ENCODE measurements around the gene ATP8A2.

The ATP8A2 gene

DNA sequence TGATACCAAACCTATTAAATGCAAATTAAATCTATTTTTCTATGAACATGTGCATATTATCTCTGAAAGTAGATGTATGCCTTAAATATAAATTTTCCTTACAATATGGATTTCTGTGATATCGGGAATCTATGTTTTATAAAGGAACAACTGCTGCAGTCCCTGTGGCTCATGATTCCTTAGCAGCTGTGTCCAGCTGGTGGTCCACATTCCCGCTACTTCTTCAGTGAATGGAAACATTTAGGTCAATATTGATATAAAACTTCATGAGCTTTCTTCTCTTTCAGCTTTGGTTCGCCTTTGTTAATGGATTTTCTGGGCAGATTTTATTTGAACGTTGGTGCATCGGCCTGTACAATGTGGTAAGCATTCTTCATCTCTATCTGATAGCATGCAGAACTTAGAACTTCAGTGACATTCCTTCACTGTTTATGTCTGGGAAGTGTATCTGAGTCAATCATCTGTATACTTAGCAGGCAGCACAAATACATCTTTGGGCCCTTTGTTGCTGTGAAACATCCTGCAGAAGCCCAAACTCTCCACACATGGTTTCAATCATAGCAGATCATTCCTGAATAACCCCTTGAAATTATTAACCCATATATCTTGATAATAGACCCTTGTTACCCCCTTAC, 456.2 kb downstream of the ATP8A2 start:
- DNase-seq, result no peak

GRCh38 chr13:25833761-25834160, 462.0 kb downstream of the ATP8A2 start:
- no peak for DNase-seq

- no peak for DNase-seq
Observed at GRCh38 chr13:25836574-25837336, 465.0 kb downstream of the ATP8A2 start.

GRCh38 chr13:25839371-25839770, 467.6 kb downstream of the ATP8A2 start:
- DNase-seq, result no peak

- DNase-seq, result no peak
Observed at GRCh38 chr13:25840261-25840660, 468.5 kb downstream of the ATP8A2 start.

DNA sequence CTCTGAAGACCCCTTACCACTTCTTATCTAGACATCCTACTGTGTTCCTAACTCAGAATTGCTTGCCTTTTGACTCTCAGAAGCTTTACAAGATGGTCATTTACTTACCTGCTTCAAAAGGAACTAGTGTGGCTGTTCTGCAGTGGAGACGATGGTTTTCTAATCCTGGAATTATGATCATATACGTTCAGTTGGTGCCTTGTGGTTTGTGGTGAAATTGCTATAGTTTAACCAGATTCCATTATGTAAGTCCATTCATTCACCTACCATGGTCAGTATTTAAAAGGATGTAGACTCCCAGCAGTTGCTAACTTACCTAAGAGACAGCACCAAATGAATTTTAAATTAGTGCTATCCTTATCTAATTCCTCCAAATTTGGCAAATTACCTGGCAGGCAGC, 469.2 kb downstream of the ATP8A2 start:
- DNase-seq, result no peak

GRCh38 chr13:25843692-25844091, 471.9 kb downstream of the ATP8A2 start:
- DNase-seq, result no peak

DNA sequence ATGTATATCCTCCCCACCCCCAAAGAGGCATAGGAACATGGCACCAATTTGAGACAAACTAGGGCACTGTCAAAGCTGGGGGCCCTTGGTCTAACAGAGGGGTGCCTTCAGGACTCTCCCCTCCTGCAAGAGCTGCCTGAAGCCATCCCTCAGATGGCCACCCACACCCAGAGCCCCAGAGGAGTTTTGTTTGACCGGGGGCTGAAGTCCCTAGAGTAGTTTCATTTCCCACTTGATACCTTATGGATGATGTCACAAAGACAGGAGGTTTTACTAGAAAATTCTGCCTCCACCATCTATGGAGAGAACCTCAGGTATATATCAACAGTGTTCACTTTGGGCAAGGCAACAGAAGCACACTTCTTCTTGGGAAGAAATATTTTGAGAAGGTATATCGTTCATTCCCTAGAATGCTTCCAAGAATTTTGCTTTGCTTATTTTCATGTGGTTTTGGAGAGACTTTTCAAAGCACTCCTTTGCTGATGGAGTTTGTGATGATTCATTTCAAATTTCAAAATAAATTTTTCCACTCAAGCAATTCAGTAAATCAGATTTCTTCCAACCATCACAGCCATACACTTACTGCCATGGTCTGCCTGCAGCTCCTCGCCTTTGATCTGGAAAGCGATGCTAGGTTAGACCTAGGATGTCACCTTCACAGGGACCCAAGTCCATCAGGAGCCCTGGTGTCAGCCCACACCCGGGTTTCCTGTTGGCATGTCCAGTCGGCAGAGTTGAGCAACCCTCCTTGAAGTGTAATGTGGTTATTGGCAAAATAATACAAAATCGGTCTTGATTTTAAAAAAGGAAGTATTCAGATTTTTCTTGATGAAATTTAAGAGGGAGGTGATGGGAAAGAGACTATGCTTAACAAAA, 473.0 kb downstream of the ATP8A2 start:
- DNase-seq, result no peak

GRCh38 chr13:25846222-25846984, 474.6 kb downstream of the ATP8A2 start:
- no peak for DNase-seq

- no peak for DNase-seq
Observed at GRCh38 chr13:25847145-25847544, 475.4 kb downstream of the ATP8A2 start.

GRCh38 chr13:25847635-25848626, 476.2 kb downstream of the ATP8A2 start:
- DNase-seq, result no peak

DNA sequence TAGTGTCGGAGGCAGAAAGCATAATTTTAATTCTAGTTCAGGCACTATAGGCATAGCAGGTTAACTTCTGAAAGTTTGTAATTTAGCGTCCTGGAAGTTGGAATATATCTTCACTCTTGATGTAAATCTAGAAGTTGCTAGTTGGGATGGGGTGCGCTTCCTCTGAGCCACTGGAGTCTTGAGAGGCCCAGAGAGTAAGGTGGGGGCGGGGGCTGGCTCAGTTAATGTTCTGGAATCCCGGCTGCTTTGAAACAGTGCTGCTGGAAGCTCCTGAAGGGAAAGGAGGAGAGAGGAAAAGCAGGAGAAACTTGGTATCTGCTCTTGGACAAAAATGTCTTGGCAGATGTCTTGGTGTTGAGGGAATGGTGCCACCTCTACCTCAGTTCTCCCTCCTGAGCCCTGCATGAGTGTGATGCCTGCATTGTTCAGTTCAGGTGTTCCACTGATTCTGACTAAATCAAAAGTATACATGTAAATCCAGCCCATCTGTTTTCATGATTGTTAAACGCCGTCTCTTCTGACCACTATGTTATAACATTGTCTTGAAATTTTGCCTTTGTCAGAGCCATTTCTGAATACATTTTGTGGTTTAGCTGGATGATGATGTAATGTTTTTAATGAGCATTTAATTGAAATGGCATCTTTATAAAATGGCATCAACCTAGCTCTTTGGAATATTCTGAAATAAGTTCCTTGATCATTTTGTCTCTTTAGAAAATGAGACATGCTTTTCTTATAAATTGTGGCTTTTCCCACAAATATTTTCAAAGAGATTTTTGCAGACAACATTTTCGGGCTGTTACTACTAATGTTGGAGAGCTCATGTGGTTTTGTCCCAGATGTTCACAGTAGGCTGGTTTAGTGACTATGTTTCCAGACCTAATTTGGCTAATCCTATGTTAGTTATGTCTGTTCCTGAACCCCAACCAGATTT, 477.3 kb downstream of the ATP8A2 start:
- DNase-seq, result no peak

GRCh38 chr13:25857830-25858229, 486.1 kb downstream of the ATP8A2 start:
- no peak for DNase-seq

DNA sequence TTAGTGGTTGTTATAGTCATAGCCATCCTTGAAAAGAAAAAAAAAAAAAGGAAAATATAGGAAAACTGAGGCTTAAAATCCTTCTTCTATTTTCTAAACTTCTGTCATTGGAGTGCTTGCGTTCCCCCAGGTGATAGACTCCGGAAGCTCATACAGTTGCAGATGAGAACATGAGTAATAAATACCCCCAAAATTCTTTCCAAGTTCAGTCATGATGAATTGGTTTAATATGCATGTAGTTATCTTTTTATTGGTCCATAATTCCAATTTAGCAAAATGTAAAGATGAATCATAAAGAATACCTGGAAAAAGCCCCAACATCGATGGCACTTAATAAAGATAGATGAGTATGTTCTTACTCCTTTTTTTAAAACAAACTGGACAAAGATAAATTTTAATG, 487.8 kb downstream of the ATP8A2 start:
- DNase-seq, result no peak

DNA sequence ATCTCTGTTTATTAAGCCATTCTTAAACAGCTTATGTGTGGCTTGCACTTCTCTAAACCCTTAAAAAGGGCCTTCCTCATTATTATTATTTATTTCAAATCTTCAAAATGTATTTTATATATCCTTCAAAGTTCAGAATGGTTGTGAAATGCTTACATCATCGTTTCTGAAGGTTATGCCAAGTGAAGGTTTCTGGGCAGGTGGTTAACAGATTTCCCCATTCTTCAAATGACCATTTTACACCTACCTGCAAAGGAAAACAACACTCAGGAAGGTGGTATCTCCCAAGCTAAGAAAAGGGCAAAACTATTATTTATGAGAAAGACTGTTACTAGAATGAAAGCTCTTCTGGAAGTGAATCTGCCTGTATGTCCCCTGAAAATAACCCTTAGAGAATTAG, 488.5 kb downstream of the ATP8A2 start:
- no peak for DNase-seq

GRCh38 chr13:25860862-25861261, 489.1 kb downstream of the ATP8A2 start:
- no peak for DNase-seq

GRCh38 chr13:25862156-25862555, 490.4 kb downstream of the ATP8A2 start:
- DNase-seq, result no peak

DNA sequence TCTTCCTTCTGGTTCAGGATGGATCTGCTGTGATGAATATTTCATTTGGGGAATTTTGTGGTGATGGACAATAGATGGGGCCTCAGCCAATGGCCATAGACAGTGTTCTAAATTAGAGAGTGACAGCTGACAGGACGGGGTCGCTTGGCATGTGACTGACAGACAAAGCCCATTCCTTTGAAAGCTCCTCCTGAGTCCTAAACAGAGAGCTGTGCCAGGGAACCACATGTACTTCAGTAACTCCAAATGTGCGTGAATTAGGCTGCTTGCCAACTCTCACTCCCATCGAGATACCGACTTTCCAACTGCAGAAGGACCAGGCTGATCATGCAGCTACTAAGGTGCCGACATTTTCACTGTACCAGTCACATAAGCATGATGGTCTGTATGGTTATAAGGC, 492.3 kb downstream of the ATP8A2 start:
- DNase-seq, result no peak

DNA sequence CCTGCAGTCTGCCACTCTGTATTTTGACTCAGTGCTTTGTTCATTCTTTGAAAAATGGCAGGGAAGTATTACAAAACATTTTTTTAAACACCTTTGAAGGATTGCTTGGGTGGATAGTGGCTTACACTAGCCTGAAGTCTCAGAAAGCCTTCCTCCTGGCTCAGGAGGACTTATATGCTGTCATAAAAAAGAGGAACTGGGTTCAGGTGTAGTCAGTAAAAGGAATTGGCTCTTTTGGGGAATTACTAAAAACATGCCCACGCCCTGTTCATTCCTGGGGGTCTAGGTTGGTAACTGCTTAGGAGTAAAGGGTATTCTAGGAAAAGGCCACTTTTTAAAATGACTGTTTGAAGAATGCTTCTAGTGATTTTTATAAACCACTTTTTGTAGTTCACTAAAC, 493.2 kb downstream of the ATP8A2 start:
- no peak for DNase-seq

- no peak for DNase-seq
Observed at GRCh38 chr13:25865391-25865790, 493.6 kb downstream of the ATP8A2 start.

- no peak for DNase-seq
Observed at GRCh38 chr13:25867038-25867437, 495.3 kb downstream of the ATP8A2 start.
